Left lung (tissue), 10 donors: ENCODE measurements around the gene NEURL4. TPM values are rescaled to one million over a fixed set of nuclear protein-coding genes. Genes with fewer than 3 reads are reported as not detected.

Source experiments
- ATAC-seq: fragments of 200-7000 bp; cut with Tn5 transposase; one replicate; pipeline ENCODE4 v1.9.1; 2020; ENCODE audit warnings: moderate library complexity
- DNase-seq, 4 donors: peaks; one replicate each; pipeline ENCODE4 v3.0.0-alpha.2; 2013 to 2020
- H3K27ac ChIP-seq, 2 donors: fragments of 200-600 bp; sonication (generic) in 1 of 2; one replicate each; pipeline versions ENCODE4 v1.5.0 to v1.8.0; 2020 to 2021
- H3K27me3 ChIP-seq, 2 donors: fragments of 200-600 bp; sonication (generic) in 1 of 2; one replicate each; pipeline versions ENCODE4 v1.5.0 to v1.8.0; 2020 to 2021
- H3K36me3 ChIP-seq, 2 donors: fragments of 200-600 bp; sonication (generic) in 1 of 2; one replicate each; pipeline versions ENCODE4 v1.5.0 to v1.8.0; 2020 to 2021
- H3K4me1 ChIP-seq, 2 donors: fragments of 200-600 bp; one replicate each; pipeline ENCODE4 v1.8.0; 2021
- H3K4me3 ChIP-seq, 2 donors: fragments of 200-600 bp; sonication (generic) in 1 of 2; one replicate each; pipeline versions ENCODE4 v1.5.0 to v1.8.0; 2020 to 2021; ENCODE audit warnings: mild to moderate bottlenecking in 1 of 2
- H3K9me3 ChIP-seq, 2 donors: fragments of 200-600 bp; sonication (generic) in 1 of 2; one replicate each; pipeline versions ENCODE4 v1.5.0 to v1.8.0; 2020 to 2021
- intact Hi-C, 2 donors: fragments of 100-400 bp; cut with DNase I; formaldehyde crosslinking; loops; one replicate each; pipeline versions ENCODE4 v1.11.2 to v1.14.2; 2022
- polyA plus RNA-seq, 6 donors: library from polyadenylated mRNA; unstranded; fragments of 120-200 nt; gene quantifications; one replicate each; pipeline ENCODE4 v1.2.1, GENCODE V29; 2013; ENCODE audit not compliant: insufficient read length in 6 of 6
- total RNA-seq, 2 donors: library from RNA; stranded (reverse); fragmentation: NEBNext Ultra II Directional; extraction: Animal tissue kit (Norgen Biotek cat#: 25700); gene quantifications; one replicate each; pipeline ENCODE4 v1.2.1, GENCODE V29; 2021
- TF ChIP-seq, protein P1 (sequence below), 2 donors: fragments of 200-600 bp; sonication (generic) in 1 of 2; IDR thresholded peaks; one replicate each; pipeline versions ENCODE4 v1.5.0 to v1.8.0; 2021; ENCODE audit warnings: antibody characterized with exemption in 2 of 2
- donor health status: DM: no; HTN: yes; CAD: no.
- donor health status: DM: no; HTN: no; CAD: no.

NEURL4 gene
- total and polyA plus RNA-seq, 8 donors: 22.2 to 36.8 (median 28.5) TPM

- no peaks in the 10 kb centered on the region for H3K9me3 ChIP-seq
- no peaks in the 10 kb centered on the region for H3K36me3 ChIP-seq
- no peak for DNase-seq
- intact Hi-C loops: loop anchor here (10.0 kb wide), 1 partner anchor 251 kb away; the partner anchor contains the start of gene SLC16A11 (in 2 of the 2)
- no peak for ATAC-seq
- H3K27me3 ChIP-seq: peaks cover 26 to 74% of the 10 kb centered on the region in 2 donors
- TF ChIP-seq, protein P1, sequence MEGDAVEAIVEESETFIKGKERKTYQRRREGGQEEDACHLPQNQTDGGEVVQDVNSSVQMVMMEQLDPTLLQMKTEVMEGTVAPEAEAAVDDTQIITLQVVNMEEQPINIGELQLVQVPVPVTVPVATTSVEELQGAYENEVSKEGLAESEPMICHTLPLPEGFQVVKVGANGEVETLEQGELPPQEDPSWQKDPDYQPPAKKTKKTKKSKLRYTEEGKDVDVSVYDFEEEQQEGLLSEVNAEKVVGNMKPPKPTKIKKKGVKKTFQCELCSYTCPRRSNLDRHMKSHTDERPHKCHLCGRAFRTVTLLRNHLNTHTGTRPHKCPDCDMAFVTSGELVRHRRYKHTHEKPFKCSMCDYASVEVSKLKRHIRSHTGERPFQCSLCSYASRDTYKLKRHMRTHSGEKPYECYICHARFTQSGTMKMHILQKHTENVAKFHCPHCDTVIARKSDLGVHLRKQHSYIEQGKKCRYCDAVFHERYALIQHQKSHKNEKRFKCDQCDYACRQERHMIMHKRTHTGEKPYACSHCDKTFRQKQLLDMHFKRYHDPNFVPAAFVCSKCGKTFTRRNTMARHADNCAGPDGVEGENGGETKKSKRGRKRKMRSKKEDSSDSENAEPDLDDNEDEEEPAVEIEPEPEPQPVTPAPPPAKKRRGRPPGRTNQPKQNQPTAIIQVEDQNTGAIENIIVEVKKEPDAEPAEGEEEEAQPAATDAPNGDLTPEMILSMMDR (IDR thresholded peaks at IDR 0.05): no peak
- peaks cover 13 to 33% of the 10 kb centered on the region in 2 donors for H3K4me1 ChIP-seq
- no peak overlapping the region for H3K27ac ChIP-seq
- H3K4me3 ChIP-seq: no peak overlapping the region
Observed at GRCh38 chr17:7295230-7296180, 33.6 kb downstream of the NEURL4 start.

- peak; percentile 63 for ATAC-seq
- Histone ChIP-seq H3K36me3 (no peaks in the 10 kb centered on the region), H3K9me3 (no peaks in the 10 kb centered on the region), H3K4me3 (peak within 1 kb of the TSS; percentile 7 to 23), H3K4me1 (peaks cover 13 to 33% of the 10 kb centered on the region in 2 donors), H3K27me3 (peaks cover 26 to 82% of the 10 kb centered on the region in 2 donors), H3K27ac (no peak within 1 kb of the TSS)
- intact Hi-C loops: loop anchor here (10.0 kb wide), 1 partner anchor 250 kb away; the partner anchor contains the start of gene SLC16A11 (in 2 of the 2)
- peak in 3 of 4 donors; percentile 50 to 88 (median 62) for DNase-seq
- TF ChIP-seq, protein P1 (IDR thresholded peaks at IDR 0.05): no peak
Observed at GRCh38 chr17:7294614-7295153, 34.5 kb downstream of the NEURL4 start, which contains the start of gene YBX2. YBX2 (minus strand) TSS chr17:7294639; CDS start chr17:7294500, 139 bp downstream.

GRCh38 chr17:7293816-7294613 is 35.1 kb downstream of the NEURL4 start:
- no peaks in the 10 kb centered on the region for H3K9me3 ChIP-seq
- intact Hi-C loops: loop anchor here (10.0 kb wide), 1 partner anchor 249 kb away; the partner anchor contains the start of gene SLC16A11 (in 2 of the 2)
- TF ChIP-seq, protein P1 (IDR thresholded peaks at IDR 0.05): no peak
- H3K4me3 ChIP-seq: peak overlapping the region in 1 of 2 donors; percentile 23
- ATAC-seq (peak; percentile 29), DNase-seq (no peak)
- no peak overlapping the region for H3K27ac ChIP-seq
- H3K27me3 ChIP-seq: peaks cover 26 to 87% of the 10 kb centered on the region in 2 donors
- peaks cover 13 to 33% of the 10 kb centered on the region in 2 donors for H3K4me1 ChIP-seq
- H3K36me3 ChIP-seq: no peaks in the 10 kb centered on the region

DNA sequence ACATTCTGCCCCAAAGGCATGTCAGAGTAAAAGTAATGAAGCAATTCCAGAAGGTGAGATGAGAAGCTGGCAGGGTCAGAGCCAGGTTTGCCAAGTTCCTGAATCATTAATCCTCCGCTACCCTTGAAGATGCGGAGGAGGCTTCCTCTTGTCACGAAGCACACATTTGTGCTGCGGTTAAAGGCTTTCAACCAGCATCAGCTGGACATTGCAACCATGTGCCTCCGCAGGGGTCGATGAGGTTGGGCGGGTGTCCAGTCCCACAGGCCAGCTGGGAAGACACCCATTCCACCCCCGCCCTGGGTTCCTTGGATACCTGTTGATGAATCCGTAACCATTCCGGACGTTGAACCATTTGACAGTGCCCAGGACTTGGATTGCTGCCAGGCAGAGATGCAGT is 36.0 kb downstream of the NEURL4 start:
- no peaks in the 10 kb centered on the region for H3K36me3 ChIP-seq
- no peak overlapping the region for H3K27ac ChIP-seq
- peaks cover 26 to 85% of the 10 kb centered on the region in 2 donors for H3K27me3 ChIP-seq
- no peaks in the 10 kb centered on the region for H3K9me3 ChIP-seq
- H3K4me1 ChIP-seq: peaks cover 13 to 33% of the 10 kb centered on the region in 2 donors
- no peak overlapping the region for H3K4me3 ChIP-seq
- intact Hi-C loops: loop anchor here (10.0 kb wide), 1 partner anchor 248 kb away; the partner anchor contains the start of gene SLC16A11 (in 2 of the 2)
- DNase-seq (no peak), ATAC-seq (no peak)
- TF ChIP-seq, protein P1 (IDR thresholded peaks at IDR 0.05): no peak
